Mesenteric fat pad (tissue), 1 donor: Measurements from ENCODE around the gene NDFIP1. TPM values are rescaled to one million over a fixed set of nuclear protein-coding genes. Genes with fewer than 3 reads are reported as not detected.
"Not testable (repeated sequence)": the region's sequence is repeated elsewhere in the genome, so short reads cannot be mapped to it uniquely, and the experiment has no call there.

Experiments
- DNase-seq: peaks from one replicate; pipeline ENCODE4 v3.0.0-alpha.2; 2020; ENCODE audit warnings: low spot score
- total RNA-seq: library from RNA; stranded (reverse); fragmentation: NEBNext Ultra II Directional; extraction: Animal tissue kit (Norgen Biotek cat#: 25700); gene quantifications from one replicate; pipeline ENCODE4 v1.2.1, GENCODE V29; 2021
- donor health status: DM: yes; HTN: yes; CAD: no.

The NDFIP1 gene
- total RNA-seq, 1 donor from 2014 or later: 56.5 TPM

- DNase-seq: no peak
Measured at GRCh38 chr5:142151436-142152383, 43.1 kb downstream of the NDFIP1 start.

- no peak for DNase-seq
Measured at GRCh38 chr5:142152384-142152732, 43.8 kb downstream of the NDFIP1 start.

GRCh38 chr5:142153674-142154448 is 45.3 kb downstream of the NDFIP1 start:
- DNase-seq: no peak

GRCh38 chr5:142154449-142154841 is 45.9 kb downstream of the NDFIP1 start:
- DNase-seq: not testable (repeated sequence)

GRCh38 chr5:142156839-142157463 is 48.4 kb downstream of the NDFIP1 start:
- no peak for DNase-seq

- no peak for DNase-seq
Measured at GRCh38 chr5:142159354-142159753, 50.8 kb downstream of the NDFIP1 start.

- no peak for DNase-seq
Measured at GRCh38 chr5:142164315-142164714, 55.7 kb downstream of the NDFIP1 start.

- no peak for DNase-seq
Measured at GRCh38 chr5:142166754-142167153, 58.2 kb downstream of the NDFIP1 start.

GRCh38 chr5:142167458-142167857 is 58.9 kb downstream of the NDFIP1 start:
- DNase-seq: no peak

GRCh38 chr5:142168365-142168764 is 59.8 kb downstream of the NDFIP1 start:
- DNase-seq: no peak

- no peak for DNase-seq
Measured at GRCh38 chr5:142170254-142170953, 61.8 kb downstream of the NDFIP1 start.

GRCh38 chr5:142171270-142171669 is 62.7 kb downstream of the NDFIP1 start:
- peak; percentile 41 for DNase-seq

- DNase-seq: peak; percentile 57
Measured at GRCh38 chr5:142175039-142175438, 66.5 kb downstream of the NDFIP1 start.

- DNase-seq: peak; percentile 39
Measured at GRCh38 chr5:142175461-142176142, 67.0 kb downstream of the NDFIP1 start.

GRCh38 chr5:142176255-142176654 is 67.7 kb downstream of the NDFIP1 start:
- peak; percentile 26 for DNase-seq

GRCh38 chr5:142178651-142179050 is 70.1 kb downstream of the NDFIP1 start:
- peak; percentile 69 for DNase-seq

- peak; percentile 88 for DNase-seq
Measured at GRCh38 chr5:142179776-142180387, 71.3 kb downstream of the NDFIP1 start.

- DNase-seq: peak; percentile 88
Measured at GRCh38 chr5:142181096-142181495, 72.5 kb downstream of the NDFIP1 start.

GRCh38 chr5:142181547-142182163 is 73.1 kb downstream of the NDFIP1 start:
- peak; percentile 28 for DNase-seq

- peak; percentile 6 for DNase-seq
Measured at GRCh38 chr5:142182840-142183239, 74.3 kb downstream of the NDFIP1 start.
